H1 (cell line): ENCODE data around the gene DUSP2. TPM values are rescaled to one million over a fixed set of nuclear protein-coding genes. Genes with fewer than 3 reads are reported as not detected.

Experiments used
- CTCF ChIA-PET: fragments of 300-600 bp; sonication (Branson Sonifier 250); formaldehyde crosslinking; loops from one replicate; lab custom pipeline; 2021; ENCODE audit not compliant: partially characterized antibody; lab: Charles Lee
- POLR2A ChIA-PET: fragments of 300-600 bp; sonication (Branson Sonifier 250); formaldehyde crosslinking; loops from one replicate; lab custom pipeline; 2021; ENCODE audit warnings: inconsistent platforms; ENCODE audit not compliant: partially characterized antibody; lab: Charles Lee
- DNase-seq, 2 experiments: peaks; one replicate each; pipeline versions ENCODE4 v3.0.0 to v3.0.0-alpha.2; 2010 to 2022; ENCODE audit warnings: low spot score in 2 of 2, low read depth in 1 of 2, mixed read lengths in 1 of 2
- FAIRE-seq: peaks from 2 replicates; lab custom pipeline; 2011; peaks lifted over from hg19 to GRCh38; lab: Jason Lieb, UNC
- H2AFZ ChIP-seq: 2 replicates; pipeline ENCODE4 v1.8.1; 2012; ENCODE audit warnings: low read length, inconsistent platforms
- H2AK5ac ChIP-seq: 2 replicates; pipeline ENCODE4 v1.6.1; 2013; ENCODE audit warnings: low read depth, low read length
- H2BK120ac ChIP-seq: replicated peaks from 2 replicates; pipeline ENCODE3; 2013; ENCODE audit warnings: low read depth, low read length, inconsistent platforms
- H2BK12ac ChIP-seq: 2 replicates; pipeline ENCODE4 v1.6.1; 2013; ENCODE audit warnings: low read depth, low read length
- H2BK15ac ChIP-seq: 2 replicates; pipeline ENCODE4 v1.6.1; 2013; ENCODE audit warnings: low read length
- H2BK20ac ChIP-seq: 2 replicates; pipeline ENCODE4 v1.6.1; 2013; ENCODE audit warnings: low read length
- H2BK5ac ChIP-seq: 2 replicates; pipeline ENCODE4 v1.6.1; 2013; ENCODE audit warnings: low read depth, low read length
- H3K14ac ChIP-seq: 2 replicates; pipeline ENCODE4 v1.6.1; 2013; ENCODE audit warnings: inconsistent platforms; ENCODE audit not compliant: insufficient read length
- H3K18ac ChIP-seq: 2 replicates; pipeline ENCODE4 v1.6.1; 2013; ENCODE audit warnings: low read length; ENCODE audit errors: extremely low read depth
- H3K23ac ChIP-seq: 2 replicates; pipeline ENCODE4 v1.6.1; 2013; ENCODE audit warnings: inconsistent platforms; ENCODE audit not compliant: insufficient read length
- H3K23me2 ChIP-seq: 2 replicates; pipeline ENCODE4 v1.6.1; 2013; ENCODE audit warnings: low read depth, low read length
- H3K27ac ChIP-seq: 2 replicates; pipeline ENCODE4 v1.6.1; 2011; ENCODE audit warnings: low read depth, low read length, inconsistent platforms
- H3K27me3 ChIP-seq, 4 experiments: replicated peaks in 1 of 4; 1 replicate in 1 of 4; 2 replicates in 3 of 4; pipeline versions ENCODE4 v1.6.1 to v1.8.1; 2011 to 2013; ENCODE audit warnings: low read length in 3 of 4, mild to moderate bottlenecking in 3 of 4, inconsistent platforms in 2 of 4, mixed read lengths in 2 of 4, moderate library complexity in 1 of 4; ENCODE audit not compliant: control insufficient read depth in 3 of 4, insufficient read depth in 3 of 4; ENCODE audit errors: extremely low read depth in 1 of 4
- H3K36me3 ChIP-seq, 4 experiments: 2 replicates each; pipeline versions ENCODE4 v1.6.1 to v1.8.1; 2011 to 2013; ENCODE audit warnings: mild to moderate bottlenecking in 4 of 4, low read length in 3 of 4, moderate library complexity in 2 of 4, control low read depth in 1 of 4, inconsistent platforms in 1 of 4; ENCODE audit not compliant: insufficient read depth in 4 of 4, control insufficient read depth in 2 of 4
- H3K4ac ChIP-seq: replicated peaks from 2 replicates; pipeline ENCODE3; 2013; ENCODE audit warnings: low read length, low read depth, mixed read lengths, inconsistent platforms; ENCODE audit not compliant: insufficient read length
- H3K4me1 ChIP-seq, 4 experiments: replicated peaks in 1 of 4; 1 replicate in 1 of 4; 2 replicates in 3 of 4; pipeline versions ENCODE4 v1.6.1 to v1.8.1; 2011 to 2013; ENCODE audit warnings: low read length in 3 of 4, inconsistent platforms in 2 of 4, mixed read lengths in 1 of 4; ENCODE audit not compliant: insufficient read depth in 4 of 4, control insufficient read depth in 3 of 4
- H3K4me2 ChIP-seq, 2 experiments: 2 replicates each; pipeline versions ENCODE4 v1.6.1 to v1.8.1; 2011 to 2013; ENCODE audit warnings: low read depth in 2 of 2, low read length in 2 of 2, control low read depth in 1 of 2, inconsistent platforms in 1 of 2, mild to moderate bottlenecking in 1 of 2; ENCODE audit not compliant: insufficient read depth in 1 of 2
- H3K4me3 ChIP-seq, 4 experiments: fragments of 200-600, 300-600 bp in 1 of 4; sonication (generic), shearing (Covaris generic), sonication (Bioruptor Twin) in 1 of 4; 2 replicates each; pipeline versions ENCODE4 v1.5.1 to v1.8.1; 2011 to 2016; ENCODE audit warnings: low read length in 4 of 4, low read depth in 3 of 4, control low read depth in 2 of 4, inconsistent platforms in 2 of 4, mild to moderate bottlenecking in 2 of 4, mixed read lengths in 1 of 4, moderate library complexity in 1 of 4; ENCODE audit not compliant: insufficient read depth in 2 of 4; ENCODE audit errors: extremely low read depth in 1 of 4
- H3K56ac ChIP-seq: replicated peaks from 2 replicates; pipeline ENCODE3; 2013; ENCODE audit warnings: low read depth, mild to moderate bottlenecking, mixed read lengths, low read length, inconsistent platforms; ENCODE audit not compliant: insufficient read length
- H3K79me1 ChIP-seq: 2 replicates; pipeline ENCODE4 v1.6.1; 2013; ENCODE audit warnings: low read depth, low read length, control low read depth
- H3K79me2 ChIP-seq, 2 experiments: 2 replicates each; pipeline versions ENCODE4 v1.6.1 to v1.8.1; 2012 to 2013; ENCODE audit warnings: low read length in 2 of 2, mild to moderate bottlenecking in 2 of 2, inconsistent platforms in 1 of 2; ENCODE audit not compliant: insufficient read depth in 2 of 2, control insufficient read depth in 1 of 2
- H3K9ac ChIP-seq, 4 experiments: replicated peaks in 1 of 4; 1 replicate in 1 of 4; 2 replicates in 3 of 4; pipeline versions ENCODE4 v1.6.1 to v1.8.1; 2011 to 2013; ENCODE audit warnings: low read depth in 3 of 4, low read length in 3 of 4, control low read depth in 2 of 4, mild to moderate bottlenecking in 2 of 4, moderate library complexity in 2 of 4, inconsistent platforms in 1 of 4; ENCODE audit errors: extremely low read depth in 1 of 4
- H3K9me3 ChIP-seq, 2 experiments: 2 replicates each; pipeline versions ENCODE4 v1.6.1 to v1.8.1; 2012 to 2013; ENCODE audit warnings: mild to moderate bottlenecking in 2 of 2, moderate library complexity in 2 of 2, control low read depth in 1 of 2, inconsistent platforms in 1 of 2, low read depth in 1 of 2, low read length in 1 of 2, mixed read lengths in 1 of 2; ENCODE audit not compliant: insufficient read depth in 2 of 2
- H4K20me1 ChIP-seq, 2 experiments: replicated peaks in 1 of 2; 2 replicates each; pipeline versions ENCODE3 to v1.8.1; 2011 to 2013; ENCODE audit warnings: inconsistent platforms in 2 of 2, low read length in 2 of 2, mild to moderate bottlenecking in 1 of 2; ENCODE audit not compliant: insufficient read depth in 2 of 2, control insufficient read depth in 1 of 2
- H4K5ac ChIP-seq: 2 replicates; pipeline ENCODE4 v1.6.1; 2013; ENCODE audit warnings: low read length, low read depth, mixed read lengths, inconsistent platforms; ENCODE audit not compliant: insufficient read length
- H4K8ac ChIP-seq: 2 replicates; pipeline ENCODE4 v1.8.0; 2013; ENCODE audit warnings: mild to moderate bottlenecking, moderate library complexity, low read length, inconsistent platforms; ENCODE audit not compliant: insufficient read depth; ENCODE audit errors: extremely low read depth
- H4K91ac ChIP-seq: replicated peaks from 2 replicates; pipeline ENCODE3; 2013; ENCODE audit warnings: low read length, mixed read lengths, inconsistent platforms; ENCODE audit not compliant: insufficient read length
- CBX8 ChIP-seq: fragments of 300-800, 300-1000 bp; sonication (generic); IDR thresholded peaks from 2 replicates; pipeline ENCODE4 v1.7.1; 2016; ENCODE audit warnings: low read depth, low read length, borderline replicate concordance
- CHD2 ChIP-seq: IDR thresholded peaks from 2 replicates; pipeline ENCODE4 v1.6.1; 2012; ENCODE audit warnings: low read length, improper control_type of control experiment
- EP300 ChIP-seq, 2 experiments: IDR thresholded peaks; 1 replicate in 1 of 2; 2 replicates in 1 of 2; pipeline ENCODE4 v1.6.1; 2011 to 2012; ENCODE audit warnings: low read depth in 2 of 2, low read length in 2 of 2, mild to moderate bottlenecking in 2 of 2, borderline replicate concordance in 1 of 2, inconsistent platforms in 1 of 2, moderate library complexity in 1 of 2
- MAFK ChIP-seq: IDR thresholded peaks from 2 replicates; pipeline ENCODE4 v1.6.1; 2012; ENCODE audit warnings: low read depth, mild to moderate bottlenecking, improper control_type of control experiment, low read length
- POLR2AphosphoS5 ChIP-seq: IDR thresholded peaks from 2 replicates; pipeline ENCODE4 v1.6.1; 2011; ENCODE audit warnings: low read depth, low read length
- RNF2 ChIP-seq: fragments of 200-900, 300-1000 bp; sonication (generic); IDR thresholded peaks from 2 replicates; pipeline ENCODE4 v1.7.1; 2016; ENCODE audit warnings: borderline replicate concordance, low read depth, mild to moderate bottlenecking, antibody characterized with exemption, low read length; ENCODE audit not compliant: poor library complexity, severe bottlenecking; ENCODE audit errors: missing control alignments
- SP2 ChIP-seq: IDR thresholded peaks from 2 replicates; pipeline ENCODE4 v1.6.1; 2012; ENCODE audit warnings: mild to moderate bottlenecking, low read length, inconsistent platforms
- SP4 ChIP-seq: IDR thresholded peaks from 2 replicates; pipeline ENCODE4 v1.6.1; 2012; ENCODE audit warnings: low read length, inconsistent platforms
- TAF1 ChIP-seq: IDR thresholded peaks from 2 replicates; pipeline ENCODE4 v1.6.1; 2011; ENCODE audit warnings: mild to moderate bottlenecking, low read depth, low read length
- WGBS, 2 experiments: shearing (Covaris generic) in 1 of 2; methylation state at CpG; one replicate each; pipeline versions ENCODE4 v1.1.6 to v1.1.7; 2013 to 2015; ENCODE audit warnings: low lambda C conversion rate in 2 of 2, mixed read lengths in 2 of 2, inconsistent platforms in 1 of 2, low coverage in 1 of 2, missing lambda C conversion rate in 1 of 2; ENCODE audit not compliant: insufficient replicate concordance in 2 of 2, insufficient coverage in 1 of 2, insufficient read length in 1 of 2; ENCODE audit errors: extremely low coverage in 1 of 2, missing lambda C conversion rate in 1 of 2; 5-methylcytosine and 5-hydroxymethylcytosine counted together
- polyA plus RNA-seq, 7 experiments: library from polyadenylated mRNA; depleted of rRNA in 3 of 7; stranded (reverse) in 5 of 7; unstranded in 2 of 7; fragments of >200 nt in 5 of 7; fragments of 200-250 nt in 2 of 7; gene quantifications; 1 replicate in 5 of 7; 2 replicates in 1 of 7; 4 replicates in 1 of 7; pipeline versions ENCODE4 v1.2.1 to v1.2.3, GENCODE V29; 2011 to 2013; ENCODE audit warnings: missing spikeins in 2 of 7, mixed read lengths in 2 of 7
- total RNA-seq: library from RNA; stranded (reverse); fragmentation: NEBNext Ultra II Directional; extraction: Animal tissue kit (Norgen Biotek cat#: 25700); gene quantifications from 2 replicates; pipeline ENCODE4 v1.2.1, GENCODE V29; 2021

DUSP2 gene
- total and polyA plus RNA-seq, 2 of the 8 experiments (the other 6 are each of a cell fraction or from before 2014, with no cell fraction given), result 10.1 to 10.4 TPM

DNA sequence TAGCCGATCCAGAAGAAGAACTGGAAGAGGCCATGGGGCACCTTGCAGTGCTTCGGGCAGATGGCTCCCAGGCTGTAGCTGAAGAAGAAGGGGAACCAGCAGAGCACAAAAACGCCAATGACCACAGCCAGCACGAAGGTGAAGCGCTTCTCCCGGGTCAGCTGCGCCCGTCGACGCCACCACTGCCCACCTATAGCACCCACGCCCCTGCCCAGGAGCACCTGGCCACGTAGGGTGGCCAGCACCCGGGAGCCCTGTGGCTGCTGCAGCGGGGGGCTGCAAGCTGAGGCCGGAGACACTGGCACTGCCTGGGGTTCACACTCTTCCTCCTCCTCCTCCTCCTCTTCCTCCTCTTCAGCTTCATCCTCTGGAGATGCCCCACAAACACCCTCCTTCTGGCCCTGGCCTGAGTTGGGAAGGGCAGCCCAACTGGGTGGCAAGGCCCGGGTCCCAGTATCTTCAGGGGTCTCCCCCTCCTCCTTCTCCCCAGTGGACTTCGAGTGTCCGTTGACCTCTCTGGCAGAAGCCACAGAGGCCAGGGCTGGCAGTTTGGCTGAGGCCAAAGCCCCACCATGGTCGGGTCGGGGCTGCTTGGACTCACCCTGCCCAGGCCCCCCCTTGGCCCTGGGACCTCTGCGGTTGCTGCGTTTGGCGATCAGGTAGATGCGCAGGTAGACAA, 30.2 kb downstream of the DUSP2 start:
- Histone ChIP-seq H2BK12ac (peak overlapping the region; percentile 39; the same call in 1 of the 2 replicates), H2AFZ (no peak overlapping the region), H3K4me3 (no peak overlapping the region), H2BK120ac (no peak overlapping the region), H2BK5ac (no peak overlapping the region), H4K20me1 (no peaks in the 10 kb centered on the region), H3K14ac (no peak overlapping the region), H2BK15ac (0 out of 2 replicates have a peak overlapping the region, but pooled peaks have one; percentile 16), H3K4me2 (peak overlapping the region; percentile 74 to 78; a peak in 2 of 4 replicates), H3K9me3 (peaks cover 0 to 5% of the 10 kb centered on the region in 2 experiments; a peak in 1 of 4 replicates), H3K36me3 (no peaks in the 10 kb centered on the region), H3K23me2 (peaks cover 11% of the 10 kb centered on the region; the same call in 1 of the 2 replicates), H3K4me1 (peaks cover 0 to 19% (median 12%) of the 10 kb centered on the region in 4 experiments; a peak in 6 of 7 replicates), H3K4ac (no peak overlapping the region), H4K91ac (no peak overlapping the region), H3K9ac (no peak overlapping the region), H3K18ac (no peak overlapping the region), H3K79me2 (no peaks in the 10 kb centered on the region), H2AK5ac (no peak overlapping the region; the same call in 1 of the 2 replicates), H4K5ac (no peak overlapping the region), H4K8ac (no peak overlapping the region), H3K79me1 (no peaks in the 10 kb centered on the region), H2BK20ac (no peak overlapping the region), H3K56ac (no peak overlapping the region), H3K23ac (no peak overlapping the region), H3K27me3 (peaks cover 0 to 32% (median 25%) of the 10 kb centered on the region in 4 experiments; a peak in 5 of 7 replicates), H3K27ac (no peak overlapping the region)
- TF ChIP-seq SP4 (no peak), EP300 (IDR thresholded peaks at IDR 0.05; ENCODE audit: borderline replicate concordance in 1 of 2, low read depth in 2 of 2, low read length in 2 of 2) (no peak), CBX8 (no peak), SP2 (no peak), TAF1 (no peak), MAFK (no peak), CHD2 (no peak), RNF2 (no peak), POLR2AphosphoS5 (no peak)
- ChIA-PET POLR2A (interaction anchor here (1.8 kb wide), 1 partner anchor 122 kb away, joined by 5 read pairs; no protein-coding TSS in a partner anchor), CTCF (interaction anchor here (1.0 to 6.6 kb wide), 7 partner anchors 12 to 229 kb away, joined by 3 to 61 read pairs (median 8); partner anchors contain the start of gene ASTL)
- DNase-seq (no peak), FAIRE-seq (no peak)
- WGBS, 2 experiments, result 92% methylated on average over 22 of the region's 24 CpGs; no CpG with 5 or more reads in 1 of the 2 experiments
